NCI-H2227 (cell line): ENCODE measurements around the gene PARD3B.

Experiments
- DNase-seq: peaks from one replicate; lab custom pipeline; 2025; ENCODE audit not compliant: unreplicated experiment; lab: John Stamatoyannopoulos, UW

The PARD3B gene

GRCh38 chr2:204581946-204582345 is 36.7 kb downstream of the PARD3B start:
- DNase-seq, result no peak

GRCh38 chr2:204583773-204584172 is 38.5 kb downstream of the PARD3B start:
- DNase-seq, result no peak

DNA sequence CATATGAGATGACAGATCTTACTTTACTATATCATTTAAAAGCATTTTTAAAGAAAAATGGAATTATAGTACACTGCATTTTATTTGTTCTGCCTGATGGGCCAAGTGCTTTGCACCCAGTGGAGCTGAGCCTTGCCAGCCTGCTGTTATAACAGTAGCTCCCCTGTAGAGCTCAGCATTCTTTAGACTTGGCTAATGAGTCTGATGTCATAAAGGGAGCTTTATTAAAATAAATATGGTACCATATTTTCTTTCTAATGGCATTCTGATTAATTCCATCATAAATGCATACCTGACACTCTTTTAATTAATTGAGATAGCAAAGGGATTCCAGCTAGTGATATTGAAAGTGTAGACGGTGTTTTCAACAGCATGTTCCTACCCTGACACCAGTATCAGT is 40.7 kb downstream of the PARD3B start:
- DNase-seq, result no peak

DNA sequence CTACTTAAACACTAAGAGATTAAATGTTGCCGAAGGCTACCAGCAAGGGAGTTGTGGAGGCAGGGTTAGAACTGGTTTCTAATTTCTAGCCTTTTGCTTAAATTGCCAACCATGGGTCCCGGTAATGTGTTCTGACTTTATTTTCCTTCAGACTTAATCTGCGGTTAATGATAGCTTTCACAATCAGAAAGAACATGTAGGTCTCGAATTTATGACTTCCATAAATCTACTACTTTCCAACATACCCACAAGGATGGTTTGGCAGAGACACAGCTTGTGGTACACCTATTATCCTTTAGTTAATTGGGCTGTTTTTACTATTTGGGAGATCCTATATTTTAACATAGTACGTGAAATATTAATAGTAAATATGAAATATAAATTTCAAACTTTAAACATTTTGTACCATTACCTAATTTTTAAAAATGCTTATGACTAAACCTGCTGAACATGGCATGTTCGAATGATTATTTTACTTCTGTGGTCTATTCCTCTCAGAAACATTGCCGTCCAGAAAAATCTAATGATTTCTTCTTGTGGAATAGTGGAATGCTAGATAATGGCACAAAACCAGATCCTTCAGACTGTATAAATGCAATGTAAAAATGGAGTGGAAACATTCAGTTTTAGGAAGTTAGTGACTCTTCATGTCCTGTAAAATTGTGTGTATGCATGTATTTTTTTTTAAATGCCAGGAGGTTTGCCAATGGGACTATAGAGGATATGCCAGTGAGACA is 41.3 kb downstream of the PARD3B start:
- DNase-seq, result no peak

- no peak for DNase-seq
Observed at GRCh38 chr2:204590063-204590462, 44.8 kb downstream of the PARD3B start.

GRCh38 chr2:204591225-204591624 is 46.0 kb downstream of the PARD3B start:
- DNase-seq, result peak; percentile 79

DNA sequence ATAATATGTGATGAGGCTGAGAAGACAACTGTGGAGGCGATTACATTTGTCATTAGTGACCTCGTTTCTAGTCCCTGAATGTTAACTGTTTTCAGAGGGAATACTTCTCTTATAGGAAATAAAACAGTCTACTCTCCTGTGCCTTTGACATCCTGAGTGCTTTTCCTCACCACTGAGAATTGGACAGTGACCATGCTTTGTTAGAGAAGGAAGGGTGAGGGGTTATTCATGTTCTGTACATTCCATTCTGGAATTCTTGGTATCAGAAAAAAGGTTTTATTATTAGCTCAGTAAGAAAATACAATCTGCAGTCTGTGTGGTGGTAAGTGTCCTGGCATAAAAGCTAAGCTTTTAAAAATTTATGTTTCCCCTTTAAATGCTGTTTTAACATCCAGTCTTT is 58.8 kb downstream of the PARD3B start:
- DNase-seq, result no peak

- DNase-seq, result no peak
Observed at GRCh38 chr2:204608237-204608939, 63.1 kb downstream of the PARD3B start.

GRCh38 chr2:204611017-204611631 is 65.8 kb downstream of the PARD3B start:
- no peak for DNase-seq

DNA sequence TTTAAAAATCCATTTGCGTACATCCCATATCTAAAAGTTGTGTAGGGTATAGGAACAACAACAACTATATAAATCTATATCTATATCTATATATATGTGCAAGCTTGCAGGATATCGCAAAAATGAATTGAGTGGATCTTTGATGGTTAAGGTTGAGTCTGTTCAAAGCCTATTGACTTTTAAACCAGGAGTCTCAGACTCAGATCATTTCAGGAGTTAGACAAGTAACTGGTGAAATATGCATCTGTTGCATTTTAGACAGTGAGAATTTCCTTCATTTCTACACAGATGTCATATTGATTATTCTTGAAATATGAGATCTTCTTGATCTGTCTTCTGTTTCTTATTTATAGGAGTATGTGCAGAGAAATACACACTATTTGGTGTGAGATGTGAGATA is 66.5 kb downstream of the PARD3B start:
- DNase-seq, result no peak

- no peak for DNase-seq
Observed at GRCh38 chr2:204613635-204614034, 68.4 kb downstream of the PARD3B start.

GRCh38 chr2:204615456-204615855 is 70.2 kb downstream of the PARD3B start:
- no peak for DNase-seq

GRCh38 chr2:204625135-204625534 is 79.9 kb downstream of the PARD3B start:
- peak; percentile 23 for DNase-seq

DNA sequence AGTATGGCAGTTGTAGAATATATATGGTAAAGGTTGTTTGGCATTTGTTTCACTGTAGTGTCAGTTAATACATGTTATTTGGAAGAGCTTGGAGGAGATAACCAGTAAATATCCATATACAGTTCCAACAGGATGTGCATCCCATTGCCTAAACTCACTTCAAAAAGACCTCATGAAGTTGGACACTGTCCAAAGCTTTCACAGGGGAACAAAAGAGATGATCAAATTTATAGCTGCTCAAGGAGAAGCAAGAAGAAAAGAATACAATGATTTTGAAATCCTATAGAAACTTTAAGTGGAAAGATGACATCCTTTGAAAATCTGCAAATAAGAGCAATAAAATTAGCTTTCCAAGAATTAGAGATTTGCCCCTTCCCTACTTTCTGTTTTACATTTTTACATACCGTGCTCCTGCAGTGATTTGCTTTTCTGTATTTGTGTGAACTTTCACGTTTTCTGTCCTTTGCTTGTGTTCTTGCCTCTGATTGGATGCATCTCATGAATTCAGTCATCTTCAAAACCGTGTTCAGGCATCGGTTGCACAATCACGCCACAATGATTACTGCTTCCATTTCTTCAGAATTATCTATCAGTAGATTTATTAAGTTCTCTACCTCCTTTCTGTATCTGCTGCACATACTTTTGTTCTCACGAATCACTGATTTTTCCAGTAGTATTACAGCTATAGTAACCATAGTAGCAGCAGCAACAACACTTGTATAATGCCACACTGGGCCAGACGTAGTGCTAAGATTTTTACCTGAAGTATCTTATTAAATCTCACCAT is 83.8 kb downstream of the PARD3B start:
- peak; percentile 55 for DNase-seq

DNA sequence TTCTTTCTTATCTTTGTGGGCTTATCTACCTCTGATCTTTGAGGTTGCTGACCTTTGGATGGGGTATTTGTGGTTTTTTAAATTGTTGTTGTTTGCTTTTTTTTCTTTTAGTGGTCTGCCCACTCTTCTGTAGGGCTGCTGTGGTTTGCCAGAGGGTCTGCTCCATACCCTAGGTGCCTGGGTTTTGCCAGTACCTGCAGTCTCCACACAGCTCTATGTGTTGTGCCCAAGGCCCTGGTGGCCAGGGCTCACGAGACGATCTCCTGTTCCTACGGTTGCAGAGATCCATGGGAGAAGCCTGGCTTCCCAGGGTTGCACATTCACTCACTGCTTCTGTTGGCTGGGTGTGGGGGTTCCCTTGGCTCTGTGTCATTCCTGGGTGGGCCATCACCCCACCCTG is 87.1 kb downstream of the PARD3B start:
- no peak for DNase-seq

DNA sequence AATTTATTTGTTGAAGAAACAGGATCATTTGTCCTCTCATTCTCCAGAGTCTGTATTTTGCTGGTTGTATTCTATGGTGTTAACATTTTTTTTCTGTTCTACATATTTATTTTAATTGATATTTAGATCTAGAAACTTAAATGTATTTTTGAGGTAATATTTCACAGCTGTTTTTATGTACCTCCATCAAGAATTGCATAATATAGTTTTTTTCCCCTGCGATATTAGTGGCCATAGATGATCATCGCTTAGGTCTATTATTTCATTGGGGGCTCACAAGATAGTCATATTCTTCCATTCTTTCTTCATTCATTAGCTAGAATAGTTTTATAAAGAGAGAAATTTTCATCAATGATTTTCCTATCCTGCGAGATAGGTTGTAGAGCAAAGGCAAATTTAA is 89.3 kb downstream of the PARD3B start:
- DNase-seq, result no peak

DNA sequence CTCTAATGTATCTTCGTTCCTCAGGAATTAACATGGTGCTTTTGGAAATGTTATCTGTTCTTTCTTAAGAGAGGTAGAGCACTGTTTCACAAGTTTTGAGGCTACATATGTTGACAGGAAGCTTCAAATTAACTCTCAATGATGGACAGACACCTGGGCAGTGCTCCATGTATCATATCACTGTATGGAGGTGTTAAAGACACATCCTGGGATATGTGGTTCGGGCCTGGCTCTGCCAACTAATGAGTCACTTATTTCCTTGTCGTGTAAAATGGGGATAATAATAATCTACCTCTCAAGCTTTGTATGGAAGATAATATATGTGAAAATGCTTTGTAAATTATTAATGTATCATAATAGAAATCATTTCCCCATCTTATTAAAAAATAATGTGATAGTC is 90.2 kb downstream of the PARD3B start:
- no peak for DNase-seq

- no peak for DNase-seq
Observed at GRCh38 chr2:204638471-204639194, 93.4 kb downstream of the PARD3B start.

DNA sequence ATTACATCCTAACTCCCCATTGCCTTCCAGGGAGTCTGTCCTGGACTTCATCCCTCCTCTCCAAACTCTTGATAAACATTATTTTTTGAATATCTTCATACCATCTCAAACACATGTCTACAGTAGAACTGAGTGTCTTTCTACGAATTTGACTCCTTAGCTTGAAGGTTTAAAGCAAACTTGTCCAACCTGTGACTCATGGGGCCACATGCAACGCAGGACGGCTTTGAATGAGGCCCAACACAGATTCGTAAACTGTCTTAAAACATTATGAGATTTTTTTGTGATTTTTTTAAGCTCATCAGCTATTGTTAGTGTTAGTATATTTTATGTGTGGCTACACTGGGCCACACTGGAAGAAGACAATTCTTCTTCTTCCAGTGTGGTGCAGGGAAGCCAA is 98.1 kb downstream of the PARD3B start:
- DNase-seq, result no peak

DNA sequence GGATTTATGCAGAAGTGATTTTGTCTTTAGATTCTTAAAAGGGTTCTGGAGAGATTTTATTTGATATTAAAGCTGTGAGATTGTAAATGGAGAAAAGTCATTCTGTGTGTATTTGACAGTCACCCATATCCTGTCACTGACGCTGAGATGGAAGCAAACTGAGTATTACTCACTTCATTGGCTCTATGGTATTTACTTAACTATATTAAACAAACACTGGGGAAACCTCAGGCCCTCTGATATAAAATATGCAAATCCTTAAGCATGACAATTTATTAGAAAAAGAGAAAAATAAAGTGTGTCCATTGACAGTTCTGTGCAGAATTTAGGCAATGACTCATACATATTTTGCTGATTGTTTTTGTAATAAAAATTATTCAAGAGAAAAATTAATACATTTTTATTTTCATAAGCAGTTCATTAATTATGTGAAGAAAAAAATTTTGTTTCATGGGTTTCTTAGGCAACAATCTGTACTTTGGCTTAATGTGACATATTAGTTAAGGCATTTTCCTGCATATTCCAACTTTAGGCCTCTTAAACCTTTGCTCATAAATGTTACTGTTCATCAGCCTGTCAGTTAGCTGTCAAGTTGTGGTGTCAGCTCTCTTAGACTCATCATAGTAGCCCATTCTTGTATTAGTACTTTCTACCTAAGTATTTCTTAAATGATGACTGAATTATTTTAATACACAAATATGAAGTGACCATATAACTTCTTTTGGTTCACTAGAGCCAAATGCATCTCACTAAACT is 99.9 kb downstream of the PARD3B start:
- DNase-seq, result no peak
